ENCODE data around the gene SLC47A2.
A peak's percentile ranks its signal among the peaks of the same experiment; 100 is the strongest.

SLC47A2 gene

DNA sequence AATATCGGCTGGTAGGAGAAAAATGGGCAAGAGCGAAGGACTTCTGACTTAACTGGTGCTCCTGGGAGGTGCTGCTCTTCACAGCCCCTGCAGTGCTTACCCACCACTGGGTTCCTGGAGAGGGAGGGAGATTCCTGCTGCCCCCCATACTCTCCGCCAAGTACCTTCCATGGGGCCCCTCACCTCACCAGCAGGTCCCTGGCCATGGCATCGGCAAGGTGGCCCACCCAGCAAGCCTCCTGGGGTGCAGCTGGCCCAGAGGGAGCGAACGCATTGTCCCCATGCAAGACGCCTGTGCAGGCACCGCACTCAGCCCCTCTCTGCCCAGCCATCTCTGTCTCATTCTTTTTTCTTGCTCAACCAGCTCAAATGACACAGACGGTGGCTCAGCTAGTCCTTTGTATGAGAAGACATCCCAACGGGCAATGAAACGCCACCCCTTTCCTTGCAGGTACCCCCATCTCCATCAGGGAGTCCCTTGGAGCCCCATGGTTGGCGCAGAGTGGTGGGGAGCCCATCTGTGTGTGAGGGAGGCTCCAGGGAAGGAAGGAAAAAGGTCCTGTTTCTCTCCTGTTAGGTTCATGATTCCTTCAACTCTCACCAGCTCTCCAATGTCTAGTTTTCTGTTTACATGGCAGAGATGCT, 41.3 kb upstream of the SLC47A2 start:
- no peak for DNase-seq (ENCODE audit: low read depth)
- no peak overlapping the region for H3K4me3 ChIP-seq (ENCODE audit: low read length)
- TF ChIP-seq, protein P1, sequence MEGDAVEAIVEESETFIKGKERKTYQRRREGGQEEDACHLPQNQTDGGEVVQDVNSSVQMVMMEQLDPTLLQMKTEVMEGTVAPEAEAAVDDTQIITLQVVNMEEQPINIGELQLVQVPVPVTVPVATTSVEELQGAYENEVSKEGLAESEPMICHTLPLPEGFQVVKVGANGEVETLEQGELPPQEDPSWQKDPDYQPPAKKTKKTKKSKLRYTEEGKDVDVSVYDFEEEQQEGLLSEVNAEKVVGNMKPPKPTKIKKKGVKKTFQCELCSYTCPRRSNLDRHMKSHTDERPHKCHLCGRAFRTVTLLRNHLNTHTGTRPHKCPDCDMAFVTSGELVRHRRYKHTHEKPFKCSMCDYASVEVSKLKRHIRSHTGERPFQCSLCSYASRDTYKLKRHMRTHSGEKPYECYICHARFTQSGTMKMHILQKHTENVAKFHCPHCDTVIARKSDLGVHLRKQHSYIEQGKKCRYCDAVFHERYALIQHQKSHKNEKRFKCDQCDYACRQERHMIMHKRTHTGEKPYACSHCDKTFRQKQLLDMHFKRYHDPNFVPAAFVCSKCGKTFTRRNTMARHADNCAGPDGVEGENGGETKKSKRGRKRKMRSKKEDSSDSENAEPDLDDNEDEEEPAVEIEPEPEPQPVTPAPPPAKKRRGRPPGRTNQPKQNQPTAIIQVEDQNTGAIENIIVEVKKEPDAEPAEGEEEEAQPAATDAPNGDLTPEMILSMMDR (IDR thresholded peaks at IDR 0.05; ENCODE audit: insufficient read depth, low read depth, low read length, missing control alignments) = no peak

DNA sequence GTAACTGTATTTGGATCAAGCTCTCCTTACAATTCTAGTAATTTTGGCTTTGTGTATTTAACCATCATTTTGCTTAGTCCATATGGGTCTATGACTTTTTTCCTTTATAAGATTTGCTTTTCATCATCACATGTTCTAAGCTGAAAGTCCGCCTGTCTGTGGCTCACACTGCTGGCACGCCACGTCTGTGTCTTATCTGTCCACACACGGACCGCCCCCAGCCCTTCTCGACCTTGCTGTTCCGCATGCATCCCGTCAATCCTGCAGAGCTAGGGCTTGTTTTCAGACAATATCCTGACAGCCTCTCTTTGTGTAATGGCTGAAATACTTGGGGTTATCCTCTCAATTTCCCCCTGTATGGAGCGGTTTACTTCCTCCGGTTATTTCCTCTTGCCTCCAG, 40.2 kb upstream of the SLC47A2 start:
- TF ChIP-seq, protein P1 (IDR thresholded peaks at IDR 0.05; ENCODE audit: insufficient read depth, low read depth, low read length, missing control alignments) = no peak
- no peak for DNase-seq (ENCODE audit: low read depth)
- H3K4me3 ChIP-seq (ENCODE audit: low read length) = no peak overlapping the region

DNA sequence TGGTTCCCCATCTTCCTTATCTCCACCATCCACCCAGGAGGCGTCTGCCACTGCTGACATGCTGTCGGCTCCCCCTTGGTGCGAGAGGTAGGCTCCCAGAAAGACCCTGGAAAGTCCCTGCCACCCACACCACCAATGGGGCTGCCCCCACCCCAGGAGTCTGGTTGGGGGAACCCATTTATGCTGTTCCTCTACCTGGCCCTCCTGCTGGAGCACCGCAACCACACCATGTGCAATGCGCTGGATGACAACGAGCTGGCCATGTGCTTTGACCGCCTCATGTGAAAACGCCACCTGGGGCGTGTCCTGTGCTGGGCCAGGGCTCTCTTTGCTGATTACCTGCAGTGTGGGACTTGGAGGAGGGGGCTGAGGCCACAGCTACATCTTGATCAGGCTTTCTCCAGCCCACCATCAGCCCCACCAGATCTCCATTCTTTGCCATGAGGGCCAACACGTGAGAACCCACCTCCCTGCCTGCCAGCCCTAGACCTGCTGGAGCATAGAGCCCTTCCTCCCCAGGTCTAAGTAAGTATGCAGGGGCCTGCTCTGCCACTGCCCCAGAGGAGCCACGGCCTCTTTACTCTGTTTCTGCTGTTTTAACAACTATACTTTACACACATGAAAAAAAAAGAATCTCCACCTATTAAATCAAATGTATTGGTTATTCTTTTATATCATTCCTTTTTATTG, 39.6 kb upstream of the SLC47A2 start:
- no peak overlapping the region for H3K4me3 ChIP-seq (ENCODE audit: low read length)
- DNase-seq (ENCODE audit: low read depth) = no peak
- TF ChIP-seq, protein P1 (IDR thresholded peaks at IDR 0.05; ENCODE audit: insufficient read depth, low read depth, low read length, missing control alignments) = no peak

DNA sequence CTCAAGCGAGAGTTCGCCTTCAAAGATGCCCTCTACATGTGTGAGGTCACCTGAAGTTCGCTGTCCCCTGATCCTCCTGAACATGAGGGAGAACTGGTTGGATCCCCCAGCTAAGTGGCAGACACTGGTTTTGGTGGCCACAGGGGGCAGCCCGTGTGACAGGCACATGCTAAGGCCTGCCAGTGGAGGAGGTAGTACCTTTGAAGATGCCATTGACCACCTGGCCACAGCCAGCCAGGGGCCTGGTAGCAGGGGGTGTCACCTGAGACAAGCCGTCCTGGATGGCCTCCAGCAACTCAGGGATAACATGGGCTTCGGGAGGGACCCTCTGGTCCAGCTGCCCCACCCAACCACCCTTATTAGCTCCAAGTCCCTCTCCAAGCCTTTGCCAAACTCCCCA, 39.0 kb upstream of the SLC47A2 start:
- no peak for DNase-seq (ENCODE audit: low read depth)
- TF ChIP-seq, protein P1 (IDR thresholded peaks at IDR 0.05; ENCODE audit: insufficient read depth, low read depth, low read length, missing control alignments) = no peak
- no peak overlapping the region for H3K4me3 ChIP-seq (ENCODE audit: low read length)

DNA sequence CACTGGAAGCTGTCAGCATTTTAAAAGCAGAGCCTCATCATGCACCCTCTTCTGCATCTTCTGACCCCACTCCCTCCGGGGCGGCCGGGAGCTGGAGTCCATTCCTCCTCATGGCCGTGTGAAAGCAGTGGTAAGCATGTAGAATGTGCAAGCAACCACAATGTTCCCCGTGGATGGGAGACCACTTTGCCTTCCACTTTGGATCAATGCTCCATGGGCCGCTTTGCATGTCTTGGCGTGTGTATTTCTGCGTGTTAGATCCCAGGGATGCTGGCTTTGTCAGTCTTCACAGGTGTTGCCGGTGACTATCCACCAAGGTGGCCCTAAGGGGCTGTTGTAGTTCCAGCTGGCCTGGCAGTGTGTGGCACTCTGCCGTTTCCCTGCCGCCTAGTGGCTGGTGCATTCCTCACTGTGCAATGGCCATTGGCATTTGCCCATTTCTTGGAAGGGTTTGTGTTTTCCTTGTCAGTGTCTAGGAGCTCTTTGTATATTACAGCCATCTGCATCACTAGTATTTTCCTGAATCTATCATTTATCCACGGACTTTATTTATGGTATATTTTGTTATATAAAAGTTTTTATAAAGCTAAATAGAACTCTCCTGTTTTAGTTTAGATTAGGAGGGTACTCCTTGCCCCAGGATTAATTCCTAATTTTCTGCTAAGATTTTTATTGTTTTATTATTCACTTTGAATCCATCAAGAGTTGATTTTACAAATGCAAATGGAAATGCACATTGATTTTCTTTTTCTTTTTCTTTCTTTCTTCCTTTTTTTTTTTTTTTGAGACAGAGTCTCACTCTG, 37.5 kb upstream of the SLC47A2 start:
- TF ChIP-seq, protein P1 (IDR thresholded peaks at IDR 0.05; ENCODE audit: insufficient read depth, low read depth, low read length, missing control alignments) = peak; percentile 93
- peak; percentile 72 for DNase-seq (ENCODE audit: low read depth)
- no peak overlapping the region for H3K4me3 ChIP-seq (ENCODE audit: low read length)

DNA sequence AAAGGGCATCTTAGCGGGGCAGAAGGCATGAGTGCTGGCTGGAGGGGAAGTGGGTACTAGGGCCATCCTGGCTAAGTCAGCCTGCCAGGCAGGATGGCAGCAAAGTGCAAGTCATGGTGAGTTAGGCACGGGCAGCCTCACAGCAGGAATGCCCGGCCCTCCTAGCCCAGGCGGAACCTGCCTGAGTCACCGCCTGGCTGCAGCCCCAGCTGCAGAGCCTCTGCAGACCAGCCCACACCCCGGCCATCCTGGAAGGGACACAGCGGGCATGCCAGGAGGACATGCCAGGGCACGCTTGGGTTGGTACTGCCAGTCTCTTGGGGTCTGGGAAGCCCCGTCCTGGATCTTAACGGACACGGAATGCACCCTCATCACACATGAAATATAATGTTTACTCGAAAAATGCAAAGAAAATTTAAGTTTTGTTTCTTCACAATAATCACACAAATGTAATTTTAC, 36.7 kb upstream of the SLC47A2 start:
- peak; percentile 97 for DNase-seq (ENCODE audit: low read depth)

More for the DNA sequence above, 36.7 kb upstream of the SLC47A2 start:
- TF ChIP-seq, protein P1 (IDR thresholded peaks at IDR 0.05; ENCODE audit: insufficient read depth, low read depth, low read length, missing control alignments) = no peak
- no peak overlapping the region for H3K4me3 ChIP-seq (ENCODE audit: low read length)

All from epithelial cell of esophagus (primary cell).